ENCODE data around the gene APOL4. TPM values are rescaled to one million over a fixed set of nuclear protein-coding genes. Genes with fewer than 3 reads are reported as not detected.

Gene APOL4
- total and polyA plus RNA-seq, 4 donors: 5.9 to 15.9 (median 9.1) TPM

GRCh38 chr22:36180038-36180880 lies 21.4 kb downstream of the APOL4 start:
- H3K27me3 ChIP-seq (ENCODE audit: control insufficient read depth in 3 of 3, insufficient read depth in 3 of 3, low read length in 2 of 3): no peaks in the 10 kb centered on the region
- H3K9ac ChIP-seq (ENCODE audit: insufficient read depth in 1 of 2, low read length in 2 of 2): no peak overlapping the region
- H3K4me1 ChIP-seq (ENCODE audit: control insufficient read depth in 5 of 5, insufficient read depth in 5 of 5, low read length in 5 of 5): peaks cover 0 to 2% (median 0%) of the 10 kb centered on the region in 5 donors
- no peak overlapping the region for H3K4me3 ChIP-seq
- ATAC-seq (ENCODE audit: insufficient read depth, low FRiP score) (peak; percentile 92), DNase-seq (peak; percentile 62 to 79 (median 77))
- no peaks in the 10 kb centered on the region for H3K9me3 ChIP-seq (ENCODE audit: control insufficient read depth in 4 of 4, insufficient read depth in 3 of 4, low read length in 3 of 4)
- H3K36me3 ChIP-seq (ENCODE audit: control insufficient read depth in 4 of 4, insufficient read depth in 4 of 4, low read length in 4 of 4): no peaks in the 10 kb centered on the region
- no peak overlapping the region for H3K27ac ChIP-seq (ENCODE audit: low read depth in 1 of 2, low read length in 1 of 2)
- WGBS, 2 donors: 50 to 58% methylated on average over 22 of the region's 22 CpGs
- TF ChIP-seq, protein P1, sequence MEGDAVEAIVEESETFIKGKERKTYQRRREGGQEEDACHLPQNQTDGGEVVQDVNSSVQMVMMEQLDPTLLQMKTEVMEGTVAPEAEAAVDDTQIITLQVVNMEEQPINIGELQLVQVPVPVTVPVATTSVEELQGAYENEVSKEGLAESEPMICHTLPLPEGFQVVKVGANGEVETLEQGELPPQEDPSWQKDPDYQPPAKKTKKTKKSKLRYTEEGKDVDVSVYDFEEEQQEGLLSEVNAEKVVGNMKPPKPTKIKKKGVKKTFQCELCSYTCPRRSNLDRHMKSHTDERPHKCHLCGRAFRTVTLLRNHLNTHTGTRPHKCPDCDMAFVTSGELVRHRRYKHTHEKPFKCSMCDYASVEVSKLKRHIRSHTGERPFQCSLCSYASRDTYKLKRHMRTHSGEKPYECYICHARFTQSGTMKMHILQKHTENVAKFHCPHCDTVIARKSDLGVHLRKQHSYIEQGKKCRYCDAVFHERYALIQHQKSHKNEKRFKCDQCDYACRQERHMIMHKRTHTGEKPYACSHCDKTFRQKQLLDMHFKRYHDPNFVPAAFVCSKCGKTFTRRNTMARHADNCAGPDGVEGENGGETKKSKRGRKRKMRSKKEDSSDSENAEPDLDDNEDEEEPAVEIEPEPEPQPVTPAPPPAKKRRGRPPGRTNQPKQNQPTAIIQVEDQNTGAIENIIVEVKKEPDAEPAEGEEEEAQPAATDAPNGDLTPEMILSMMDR (IDR thresholded peaks at IDR 0.05; ENCODE audit: control extremely low read depth, extremely low read depth): peak; percentile 93

- no peak for DNase-seq
- Histone ChIP-seq H3K36me3 (ENCODE audit: control insufficient read depth in 4 of 4, insufficient read depth in 4 of 4, low read length in 4 of 4) (no peaks in the 10 kb centered on the region), H3K9me3 (ENCODE audit: control insufficient read depth in 4 of 4, insufficient read depth in 3 of 4, low read length in 3 of 4) (no peaks in the 10 kb centered on the region), H3K27me3 (ENCODE audit: control insufficient read depth in 3 of 3, insufficient read depth in 3 of 3, low read length in 2 of 3) (no peaks in the 10 kb centered on the region), H3K4me1 (ENCODE audit: control insufficient read depth in 5 of 5, insufficient read depth in 5 of 5, low read length in 5 of 5) (peaks cover 0 to 2% (median 0%) of the 10 kb centered on the region in 5 donors), H3K27ac (ENCODE audit: low read depth in 1 of 2, low read length in 1 of 2) (no peak overlapping the region), H3K4me3 (no peak overlapping the region), H3K9ac (ENCODE audit: insufficient read depth in 1 of 2, low read length in 2 of 2) (no peak overlapping the region)
- WGBS, 2 donors: 85 to 91% methylated on average over 3 of the region's 3 CpGs
- TF ChIP-seq, protein P1 (IDR thresholded peaks at IDR 0.05; ENCODE audit: control extremely low read depth, extremely low read depth): no peak
- ATAC-seq (ENCODE audit: insufficient read depth, low FRiP score): no peak
Measured at GRCh38 chr22:36177160-36177559, 24.4 kb downstream of the APOL4 start.

DNA sequence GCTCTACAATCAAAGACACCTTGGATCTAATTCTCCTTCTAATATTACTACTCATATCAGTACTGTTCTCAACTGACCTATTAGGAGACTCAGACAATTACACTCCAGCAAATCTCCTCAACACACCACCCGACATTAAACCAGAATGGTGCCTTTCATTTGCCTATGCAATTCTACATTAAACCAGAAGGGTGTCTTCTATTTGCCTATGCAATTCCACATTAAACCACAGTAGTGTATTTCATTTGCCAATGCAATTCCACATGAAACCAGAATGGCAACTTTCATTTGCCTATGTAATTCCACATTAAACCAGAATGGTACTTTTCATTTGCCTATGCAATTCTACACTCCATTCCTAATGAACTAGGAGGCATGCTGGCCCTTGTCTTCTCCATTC lies 25.7 kb downstream of the APOL4 start:
- no peak overlapping the region for H3K9ac ChIP-seq (ENCODE audit: insufficient read depth in 1 of 2, low read length in 2 of 2)
- H3K4me3 ChIP-seq: no peak overlapping the region
- no peaks in the 10 kb centered on the region for H3K36me3 ChIP-seq (ENCODE audit: control insufficient read depth in 4 of 4, insufficient read depth in 4 of 4, low read length in 4 of 4)
- no peaks in the 10 kb centered on the region for H3K27me3 ChIP-seq (ENCODE audit: control insufficient read depth in 3 of 3, insufficient read depth in 3 of 3, low read length in 2 of 3)
- ATAC-seq (ENCODE audit: insufficient read depth, low FRiP score) (no peak), DNase-seq (no peak)
- H3K9me3 ChIP-seq (ENCODE audit: control insufficient read depth in 4 of 4, insufficient read depth in 3 of 4, low read length in 3 of 4): no peaks in the 10 kb centered on the region
- H3K4me1 ChIP-seq (ENCODE audit: control insufficient read depth in 5 of 5, insufficient read depth in 5 of 5, low read length in 5 of 5): peaks cover 0 to 2% (median 0%) of the 10 kb centered on the region in 5 donors
- H3K27ac ChIP-seq (ENCODE audit: low read depth in 1 of 2, low read length in 1 of 2): no peak overlapping the region
- WGBS, 2 donors: 45 to 59% methylated on average over 1 of the region's 1 CpG
- TF ChIP-seq, protein P1 (IDR thresholded peaks at IDR 0.05; ENCODE audit: control extremely low read depth, extremely low read depth): no peak
